ENCODE data around the gene MPPED1.

Gene MPPED1

DNA sequence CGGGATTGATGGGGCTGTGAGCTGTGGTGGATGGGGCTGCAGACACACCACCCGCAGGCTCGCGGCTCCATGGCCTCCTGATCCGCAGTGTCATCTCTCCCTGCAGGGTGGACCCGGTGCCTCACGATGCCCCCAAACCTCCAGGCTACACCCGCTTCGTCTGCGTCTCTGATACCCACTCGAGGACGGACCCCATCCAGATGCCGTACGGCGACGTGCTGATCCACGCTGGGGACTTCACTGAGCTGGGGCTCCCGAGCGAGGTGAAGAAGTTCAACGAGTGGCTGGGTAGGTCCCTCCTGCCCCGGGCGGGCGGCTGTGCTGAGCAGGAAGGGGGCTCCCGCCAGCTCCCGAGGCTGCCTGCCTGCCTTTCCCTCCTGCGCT, 23.1 kb downstream of the MPPED1 start:
- H3K27ac ChIP-seq = no peak overlapping the region
- no peak for DNase-seq
- no peaks in the 10 kb centered on the region for H3K36me3 ChIP-seq (replicated peaks)
- H3K27me3 ChIP-seq (replicated peaks) = no peaks in the 10 kb centered on the region
- in situ Hi-C loops (cut with HindIII; ENCODE audit: low pct_ligation_motif_present, low sequenced_read_pairs) = no loop called here
- TF ChIP-seq CTCF (IDR thresholded peaks at IDR 0.05; ENCODE audit: low read depth, low read length, missing control alignments) = no peak
- H3K4me3 ChIP-seq (ENCODE audit: low read depth, low read length) = no peak overlapping the region

- no peaks in the 10 kb centered on the region for H3K27me3 ChIP-seq (replicated peaks)
- DNase-seq = no peak
- H3K36me3 ChIP-seq (replicated peaks) = no peaks in the 10 kb centered on the region
- in situ Hi-C loops (cut with HindIII; ENCODE audit: low pct_ligation_motif_present, low sequenced_read_pairs) = no loop called here
- no peak for TF ChIP-seq CTCF (IDR thresholded peaks at IDR 0.05; ENCODE audit: low read depth, low read length, missing control alignments)
- H3K27ac ChIP-seq = no peak overlapping the region
- H3K4me3 ChIP-seq (ENCODE audit: low read depth, low read length) = no peak overlapping the region
Observed at GRCh38 chr22:43435851-43436811, 24.3 kb downstream of the MPPED1 start.

GRCh38 chr22:43436868-43437267, 25.1 kb downstream of the MPPED1 start:
- Histone ChIP-seq H3K27me3 (replicated peaks) (no peaks in the 10 kb centered on the region), H3K27ac (no peak overlapping the region), H3K36me3 (replicated peaks) (no peaks in the 10 kb centered on the region), H3K4me3 (ENCODE audit: low read depth, low read length) (no peak overlapping the region)
- no peak for TF ChIP-seq CTCF (IDR thresholded peaks at IDR 0.05; ENCODE audit: low read depth, low read length, missing control alignments)
- DNase-seq = no peak
- in situ Hi-C loops (cut with HindIII; ENCODE audit: low pct_ligation_motif_present, low sequenced_read_pairs) = no loop called here

DNA sequence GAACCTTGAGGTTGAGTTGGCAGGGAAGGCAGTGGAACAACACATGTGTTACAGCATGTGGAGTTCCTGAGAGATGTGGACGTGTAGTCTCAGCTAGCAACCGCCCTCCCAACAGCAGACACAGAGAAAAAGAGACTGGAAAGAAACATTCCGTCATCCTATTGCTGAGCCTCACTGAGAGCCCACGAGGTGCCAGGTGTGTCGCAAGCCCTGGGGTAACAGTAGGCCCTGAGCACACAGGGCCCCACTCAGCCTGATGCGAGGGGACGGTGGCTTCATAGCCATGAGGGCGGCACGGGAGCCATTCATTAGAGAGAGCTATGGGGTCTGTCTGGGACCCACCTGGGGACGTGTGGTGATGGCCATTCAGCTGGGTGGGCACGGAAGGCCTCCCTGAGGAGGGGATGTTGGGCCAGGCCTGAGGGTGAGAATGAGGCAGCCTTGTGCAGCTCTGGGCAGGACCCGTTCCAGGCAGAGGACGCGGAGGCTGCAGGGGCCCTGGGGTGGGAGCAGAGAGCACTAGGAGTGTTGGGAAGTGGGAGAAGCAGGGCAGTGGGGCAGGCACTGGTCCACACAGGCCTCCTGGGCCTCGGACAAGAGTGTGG, 26.2 kb downstream of the MPPED1 start:
- H3K36me3 ChIP-seq (replicated peaks) = no peaks in the 10 kb centered on the region
- no peak for TF ChIP-seq CTCF (IDR thresholded peaks at IDR 0.05; ENCODE audit: low read depth, low read length, missing control alignments)
- DNase-seq = no peak
- no peaks in the 10 kb centered on the region for H3K27me3 ChIP-seq (replicated peaks)
- in situ Hi-C loops (cut with HindIII; ENCODE audit: low pct_ligation_motif_present, low sequenced_read_pairs) = no loop called here
- H3K27ac ChIP-seq = no peak overlapping the region
- no peak overlapping the region for H3K4me3 ChIP-seq (ENCODE audit: low read depth, low read length)

- no peak for TF ChIP-seq CTCF (IDR thresholded peaks at IDR 0.05; ENCODE audit: low read depth, low read length, missing control alignments)
- H3K36me3 ChIP-seq (replicated peaks) = no peaks in the 10 kb centered on the region
- no peak for DNase-seq
- no peaks in the 10 kb centered on the region for H3K27me3 ChIP-seq (replicated peaks)
- no peak overlapping the region for H3K4me3 ChIP-seq (ENCODE audit: low read depth, low read length)
- in situ Hi-C loops (cut with HindIII; ENCODE audit: low pct_ligation_motif_present, low sequenced_read_pairs) = no loop called here
- H3K27ac ChIP-seq = no peak overlapping the region
Observed at GRCh38 chr22:43438666-43439347, 27.0 kb downstream of the MPPED1 start.

Data from brain microvascular endothelial cell (primary cell).